ENCODE results near the gene WNT16. TPM values are rescaled to one million over a fixed set of nuclear protein-coding genes. Genes with fewer than 3 reads are reported as not detected.

Gene WNT16
- total RNA-seq, 6 experiments from 2014 or later: 0.07 to 0.25 (median 0.18) TPM

DNA sequence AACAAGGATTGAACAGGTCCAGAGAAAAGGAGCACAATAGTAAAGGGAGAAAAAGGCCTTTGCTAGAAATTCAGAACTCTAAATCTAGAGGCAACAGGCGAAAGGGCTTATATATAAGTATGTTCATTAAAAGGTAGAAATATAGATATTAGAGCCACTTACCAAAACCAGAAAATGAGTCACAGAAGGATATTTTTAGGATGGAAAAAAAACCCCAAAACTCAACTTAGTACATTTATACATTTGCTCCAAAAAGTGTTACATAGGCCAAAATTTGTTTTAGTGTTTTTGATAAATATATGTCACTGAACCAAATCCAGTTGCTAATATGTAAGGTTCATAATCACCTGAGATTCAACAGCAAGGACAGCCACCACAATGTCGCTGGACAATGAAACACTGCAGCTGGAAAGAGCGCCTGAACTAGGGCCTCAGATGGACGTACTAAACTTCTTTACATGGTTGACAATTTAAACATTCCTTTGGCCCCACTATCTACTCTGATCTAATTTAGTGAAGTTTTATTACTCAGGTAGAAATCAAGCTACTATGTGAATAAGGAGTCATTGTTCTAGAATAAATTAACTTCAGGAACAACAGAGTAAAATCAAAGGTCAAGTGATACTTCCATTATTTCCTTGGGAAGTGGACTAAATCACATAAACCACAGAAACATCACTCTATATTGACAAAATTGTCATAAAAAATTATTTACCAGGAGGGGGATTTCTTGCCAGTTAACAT lies 56.4 kb downstream of the WNT16 start:
- Mint-ChIP-seq H3K4me3 (no peak overlapping the region), H3K36me3 (ENCODE audit: low read depth) (no peaks in the 10 kb centered on the region), H3K4me1 (ENCODE audit: low read depth) (peaks cover 51% of the 10 kb centered on the region), H3K27me3 (ENCODE audit: insufficient read depth) (no peaks in the 10 kb centered on the region; the same call in 1 of the 2 replicates), H3K9me3 (no peaks in the 10 kb centered on the region), H3K27ac (no peak overlapping the region)
- DNase-seq: no peak
- TF ChIP-seq, protein P1, sequence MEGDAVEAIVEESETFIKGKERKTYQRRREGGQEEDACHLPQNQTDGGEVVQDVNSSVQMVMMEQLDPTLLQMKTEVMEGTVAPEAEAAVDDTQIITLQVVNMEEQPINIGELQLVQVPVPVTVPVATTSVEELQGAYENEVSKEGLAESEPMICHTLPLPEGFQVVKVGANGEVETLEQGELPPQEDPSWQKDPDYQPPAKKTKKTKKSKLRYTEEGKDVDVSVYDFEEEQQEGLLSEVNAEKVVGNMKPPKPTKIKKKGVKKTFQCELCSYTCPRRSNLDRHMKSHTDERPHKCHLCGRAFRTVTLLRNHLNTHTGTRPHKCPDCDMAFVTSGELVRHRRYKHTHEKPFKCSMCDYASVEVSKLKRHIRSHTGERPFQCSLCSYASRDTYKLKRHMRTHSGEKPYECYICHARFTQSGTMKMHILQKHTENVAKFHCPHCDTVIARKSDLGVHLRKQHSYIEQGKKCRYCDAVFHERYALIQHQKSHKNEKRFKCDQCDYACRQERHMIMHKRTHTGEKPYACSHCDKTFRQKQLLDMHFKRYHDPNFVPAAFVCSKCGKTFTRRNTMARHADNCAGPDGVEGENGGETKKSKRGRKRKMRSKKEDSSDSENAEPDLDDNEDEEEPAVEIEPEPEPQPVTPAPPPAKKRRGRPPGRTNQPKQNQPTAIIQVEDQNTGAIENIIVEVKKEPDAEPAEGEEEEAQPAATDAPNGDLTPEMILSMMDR (IDR thresholded peaks at IDR 0.05): no peak

DNA sequence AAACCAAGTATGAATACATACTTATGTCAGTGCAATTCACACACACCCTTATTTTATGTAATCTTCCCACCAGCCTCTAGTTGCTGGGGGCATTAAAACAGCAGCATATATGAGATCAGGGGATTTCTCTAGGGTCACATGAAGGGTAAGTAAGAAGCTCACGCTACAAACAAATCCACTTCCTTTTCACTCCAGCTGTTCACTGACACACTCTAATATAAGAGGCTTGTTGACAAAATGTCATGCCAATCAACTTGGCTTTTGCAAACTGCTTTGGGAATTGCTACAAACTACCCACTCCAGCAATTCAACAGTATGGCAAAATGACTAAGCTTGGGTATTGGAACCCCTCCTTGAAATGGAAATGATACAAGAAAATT lies 57.0 kb downstream of the WNT16 start:
- Mint-ChIP-seq H3K4me3 (no peak overlapping the region), H3K27me3 (ENCODE audit: insufficient read depth) (no peaks in the 10 kb centered on the region), H3K4me1 (ENCODE audit: low read depth) (peaks cover 52% of the 10 kb centered on the region), H3K36me3 (ENCODE audit: low read depth) (no peaks in the 10 kb centered on the region), H3K9me3 (no peaks in the 10 kb centered on the region), H3K27ac (no peak overlapping the region)
- TF ChIP-seq, protein P1 (IDR thresholded peaks at IDR 0.05): no peak
- no peak for DNase-seq

DNA sequence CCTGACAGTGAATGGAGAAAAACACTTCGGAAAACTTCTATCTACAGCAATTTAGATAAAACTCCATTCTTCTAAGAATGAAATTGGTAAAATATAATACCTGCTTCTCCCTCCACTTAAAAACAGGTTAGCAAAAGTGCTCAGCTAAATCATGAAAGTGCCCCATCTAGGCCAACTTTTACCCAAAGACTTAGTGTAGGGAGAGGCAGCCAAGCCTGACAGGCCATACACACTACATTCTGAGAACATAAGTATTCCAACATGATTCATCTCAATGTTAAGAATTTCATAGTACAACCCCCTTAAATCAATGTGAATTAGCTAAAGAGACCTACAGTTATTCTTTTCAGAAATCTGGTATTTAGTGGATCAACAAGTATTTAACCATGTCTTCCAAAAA lies 60.1 kb downstream of the WNT16 start:
- no peak overlapping the region for H3K4me3 Mint-ChIP-seq
- TF ChIP-seq, protein P1 (IDR thresholded peaks at IDR 0.05): no peak
- H3K4me1 Mint-ChIP-seq (ENCODE audit: low read depth): peaks cover 52% of the 10 kb centered on the region

DNA sequence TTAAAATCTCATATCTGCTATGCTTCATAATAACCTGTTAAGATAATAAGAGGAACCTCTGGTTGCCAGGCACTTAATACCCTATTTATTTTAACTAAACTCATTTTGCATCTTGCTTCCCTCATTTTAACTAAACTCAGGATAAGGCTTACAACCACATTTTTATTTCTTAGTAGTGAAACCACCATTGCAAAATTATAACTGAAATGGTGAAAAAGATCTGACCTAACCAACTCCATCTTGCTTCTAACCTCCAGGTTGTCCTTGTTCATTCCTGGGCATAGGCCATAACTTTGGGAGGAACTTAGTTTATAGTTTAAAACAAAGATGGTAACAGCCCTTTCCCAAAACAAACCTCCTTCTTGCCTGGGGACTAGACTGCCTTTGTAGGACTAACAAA lies 61.3 kb downstream of the WNT16 start:
- H3K4me1 Mint-ChIP-seq (ENCODE audit: low read depth): peaks cover 56% of the 10 kb centered on the region
- H3K27me3 Mint-ChIP-seq (ENCODE audit: insufficient read depth): no peaks in the 10 kb centered on the region

More for the DNA sequence above, 60.1 kb downstream of the WNT16 start:
- H3K27ac Mint-ChIP-seq: no peak overlapping the region
- no peaks in the 10 kb centered on the region for H3K9me3 Mint-ChIP-seq
- H3K27me3 Mint-ChIP-seq (ENCODE audit: insufficient read depth): no peaks in the 10 kb centered on the region
- DNase-seq: no peak
- H3K36me3 Mint-ChIP-seq (ENCODE audit: low read depth): peaks cover 16% of the 10 kb centered on the region

DNA sequence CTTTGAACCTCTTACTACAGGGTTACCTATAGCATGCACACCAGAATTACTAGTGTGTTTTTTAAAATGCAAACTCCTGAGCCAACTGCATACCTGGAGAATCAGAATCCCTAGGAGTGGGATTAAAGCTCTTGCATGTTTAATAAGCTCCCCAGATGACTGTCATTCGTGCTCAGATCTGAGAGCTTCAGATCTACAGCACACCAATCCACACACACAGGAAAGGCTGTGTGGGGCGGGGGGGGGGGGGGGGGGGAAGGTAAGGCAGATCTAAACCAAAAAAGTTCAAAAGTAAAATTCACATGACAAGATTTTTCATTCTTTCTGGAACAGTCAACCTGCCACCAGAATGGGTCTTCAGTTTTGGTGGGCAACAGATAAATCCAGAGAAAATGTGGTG lies 61.8 kb downstream of the WNT16 start:
- no peak overlapping the region for H3K27ac Mint-ChIP-seq
- no peak overlapping the region for H3K4me3 Mint-ChIP-seq
- TF ChIP-seq, protein P1 (IDR thresholded peaks at IDR 0.05): no peak
- peaks cover 16% of the 10 kb centered on the region for H3K36me3 Mint-ChIP-seq (ENCODE audit: low read depth)
- no peak for DNase-seq
- H3K4me1 Mint-ChIP-seq (ENCODE audit: low read depth): peaks cover 50% of the 10 kb centered on the region
- H3K27me3 Mint-ChIP-seq (ENCODE audit: insufficient read depth): no peaks in the 10 kb centered on the region
- H3K9me3 Mint-ChIP-seq: no peaks in the 10 kb centered on the region

More for the DNA sequence above, 61.3 kb downstream of the WNT16 start:
- H3K27ac Mint-ChIP-seq: no peak overlapping the region
- TF ChIP-seq, protein P1 (IDR thresholded peaks at IDR 0.05): no peak
- peaks cover 16% of the 10 kb centered on the region for H3K36me3 Mint-ChIP-seq (ENCODE audit: low read depth)
- H3K4me3 Mint-ChIP-seq: no peak overlapping the region
- no peaks in the 10 kb centered on the region for H3K9me3 Mint-ChIP-seq
- DNase-seq: no peak

Other genes with a start within 250 kb of the WNT16 start
- gene FAM3C, start 67.3 kb downstream of the WNT16 start, total RNA-seq (2021; fragmentation: NEBNext Ultra II Directional; extraction: Animal tissue kit (Norgen Biotek cat#: 25700)): 10 to 100 TPM; 54.8 to 85.0 (median 76.6) TPM